Stimulated activated CD4-positive, alpha-beta T cell treated with anti-CD3 and anti-CD28 coated beads, Interleukin-4, amount 100 ng/mL, for 4 hours (primary cell): ENCODE measurements around the gene LGALS12.
A peak's percentile ranks its signal among the peaks of the same experiment; 100 is the strongest.
"Not testable (repeated sequence)": the region's sequence is repeated elsewhere in the genome, so short reads cannot be mapped to it uniquely, and the experiment has no call there.

Experiments
- DNase-seq, 2 experiments: peaks; one replicate each; pipeline ENCODE4 v3.0.0-alpha.2; 2020

The LGALS12 gene

DNA sequence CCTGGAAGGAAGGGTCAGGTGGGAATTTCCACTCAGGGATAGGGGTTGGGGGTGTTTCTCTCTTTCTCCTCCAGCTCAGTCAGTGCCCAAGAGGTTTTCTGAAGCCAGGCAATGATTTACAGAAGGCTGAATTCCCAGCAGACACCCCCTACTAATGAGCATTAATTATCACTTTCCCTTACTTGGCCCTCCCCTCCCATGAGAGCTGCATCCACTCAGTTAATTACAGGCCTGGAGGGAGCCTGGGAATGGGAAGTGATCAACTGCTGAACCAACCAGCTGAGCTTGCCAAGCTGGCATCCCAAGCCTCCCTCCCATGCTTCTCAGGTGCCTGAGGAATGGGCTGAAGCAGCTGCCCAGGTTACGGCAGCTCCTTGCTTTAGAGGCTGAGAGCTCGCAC is 992 bp downstream of the LGALS12 start:
- DNase-seq = no peak

DNA sequence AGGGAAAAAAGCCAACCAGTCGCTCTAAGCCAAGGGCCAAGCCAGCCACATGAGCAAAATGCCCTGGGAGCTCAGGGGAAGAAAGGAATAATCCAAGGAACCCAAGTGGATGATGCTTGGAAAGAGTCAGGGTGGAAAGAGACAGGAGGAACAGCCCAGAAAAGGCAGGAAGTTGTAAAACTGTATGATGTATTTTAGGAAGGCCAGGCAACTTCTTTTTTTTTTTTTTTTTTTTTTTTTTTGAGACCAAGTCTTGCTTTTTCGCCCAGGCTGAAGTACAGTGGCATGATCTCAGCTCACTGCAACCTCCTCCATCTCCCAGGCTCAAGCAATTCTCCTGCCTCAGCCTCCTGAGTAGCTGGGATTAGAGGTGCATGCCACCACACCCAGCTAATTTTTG is 1.6 kb downstream of the LGALS12 start:
- DNase-seq = no peak

DNA sequence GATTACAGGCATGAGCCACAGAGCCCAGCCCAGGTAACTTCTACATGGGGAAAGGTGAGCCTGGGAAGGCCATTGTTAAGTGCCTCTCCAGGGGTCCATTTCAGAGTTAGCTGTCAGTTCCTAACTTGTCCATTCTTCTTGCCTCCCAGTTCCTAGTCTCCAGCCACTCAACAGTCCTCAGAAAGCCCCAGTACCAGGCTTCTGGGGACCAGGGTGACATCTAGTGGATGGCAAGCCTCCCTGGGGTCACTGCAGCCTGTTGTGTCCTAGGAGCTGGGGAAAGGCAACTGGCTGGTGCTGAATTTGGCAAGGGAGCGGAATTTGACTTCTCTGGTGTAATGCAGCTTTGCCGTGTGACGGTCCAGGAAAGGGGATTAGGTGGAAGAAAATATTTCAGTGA is 2.1 kb downstream of the LGALS12 start:
- no peak for DNase-seq

DNA sequence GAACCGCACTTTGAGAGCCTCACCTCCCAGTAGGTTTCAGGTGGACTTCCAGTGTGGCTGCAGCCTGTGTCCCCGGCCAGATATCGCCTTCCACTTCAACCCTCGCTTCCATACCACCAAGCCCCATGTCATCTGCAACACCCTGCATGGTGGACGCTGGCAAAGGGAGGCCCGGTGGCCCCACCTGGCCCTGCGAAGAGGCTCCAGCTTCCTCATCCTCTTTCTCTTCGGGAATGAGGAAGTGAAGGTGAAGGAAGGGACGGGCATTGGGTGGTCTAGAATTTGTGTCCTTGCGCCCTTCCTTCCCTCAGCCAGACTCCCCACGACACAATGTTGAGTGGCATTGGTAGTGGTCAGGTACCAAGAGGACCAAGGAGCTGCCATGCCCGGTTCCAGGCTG is 2.9 kb downstream of the LGALS12 start:
- no peak for DNase-seq

DNA sequence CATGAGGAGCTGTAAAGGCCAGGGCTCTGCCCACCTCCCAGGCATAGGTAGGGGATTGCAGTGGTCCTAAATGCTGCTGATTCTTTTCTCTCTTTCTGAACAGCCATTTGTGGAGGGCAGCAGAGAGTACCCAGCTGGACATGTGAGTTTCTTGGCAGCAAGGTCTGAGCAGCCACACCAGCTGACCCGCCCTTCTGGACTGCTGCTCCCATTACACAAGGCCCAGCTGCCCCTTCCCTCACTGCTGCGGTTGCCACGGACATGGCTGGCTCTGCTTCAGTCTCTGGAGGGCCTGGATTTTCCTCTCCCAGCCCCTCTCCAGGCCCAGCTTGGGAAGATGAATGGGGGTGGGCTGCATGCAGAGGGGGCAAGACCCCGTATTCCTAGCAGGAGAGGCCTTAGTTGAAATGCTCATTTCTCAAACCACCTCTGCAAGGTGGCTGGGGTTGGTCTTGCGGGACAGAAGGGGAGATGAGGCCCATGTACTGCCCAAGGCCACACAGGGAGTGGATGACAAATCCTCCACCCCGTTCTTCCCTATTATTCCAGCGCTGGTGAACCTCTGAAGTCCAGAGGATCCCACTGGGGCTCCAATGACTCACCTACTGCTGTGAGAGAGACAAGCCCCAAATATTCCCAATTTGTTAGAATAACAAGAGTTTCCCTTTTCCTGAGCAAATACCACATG is 4.6 kb downstream of the LGALS12 start:
- DNase-seq = no peak

DNA sequence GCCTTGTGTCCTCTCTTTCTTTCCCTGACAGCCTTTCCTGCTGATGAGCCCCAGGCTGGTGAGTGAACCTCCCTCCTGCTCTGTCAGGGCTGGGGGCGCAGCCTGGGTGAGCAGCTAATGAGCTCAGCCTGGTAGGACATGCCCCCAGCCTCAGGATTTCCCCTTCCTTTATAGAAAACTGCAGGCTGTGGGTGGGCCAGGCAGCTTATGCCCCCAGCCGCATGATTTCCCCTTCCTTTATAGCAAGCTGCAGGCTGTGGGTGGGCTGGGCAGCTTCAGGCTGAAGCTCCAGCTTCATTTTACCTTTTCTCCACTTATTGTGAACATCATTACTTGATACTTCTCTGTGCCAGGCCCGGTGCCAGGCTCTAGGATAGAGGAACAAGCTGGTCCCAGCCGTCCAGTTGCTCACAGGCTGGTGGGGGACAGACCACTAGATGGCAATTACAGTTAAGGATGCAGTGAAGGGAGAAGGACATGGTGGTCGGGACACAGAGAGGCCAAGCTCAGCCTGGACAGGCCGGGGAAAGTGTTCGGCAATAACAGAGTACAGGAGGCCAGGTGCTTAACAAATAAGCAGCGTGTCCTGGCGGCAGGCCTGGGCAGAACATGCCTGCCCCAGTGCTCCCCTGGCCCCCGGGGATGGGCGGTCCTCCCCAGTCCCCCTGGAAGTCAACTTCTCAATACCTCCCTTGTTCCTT is 5.3 kb downstream of the LGALS12 start:
- DNase-seq = no peak

DNA sequence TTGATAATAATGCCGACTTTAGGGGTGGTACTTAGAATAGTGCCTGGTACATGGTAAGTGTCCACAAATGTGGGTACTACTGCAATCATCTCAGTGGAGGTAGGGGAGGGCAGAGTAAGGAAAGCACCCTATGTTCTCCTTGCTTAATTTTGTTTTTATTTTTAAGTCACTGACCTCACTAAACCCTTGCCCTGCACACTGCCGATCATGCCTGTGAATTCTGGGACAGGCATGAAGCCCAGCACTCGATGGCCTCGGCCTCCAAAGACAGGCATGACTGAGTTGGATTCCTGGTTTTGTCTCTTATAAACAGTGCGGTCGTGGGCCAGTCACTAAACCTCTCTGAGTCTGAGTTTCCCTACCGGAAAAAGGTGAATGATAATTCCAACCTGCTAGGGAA is 6.9 kb downstream of the LGALS12 start:
- DNase-seq = no peak

DNA sequence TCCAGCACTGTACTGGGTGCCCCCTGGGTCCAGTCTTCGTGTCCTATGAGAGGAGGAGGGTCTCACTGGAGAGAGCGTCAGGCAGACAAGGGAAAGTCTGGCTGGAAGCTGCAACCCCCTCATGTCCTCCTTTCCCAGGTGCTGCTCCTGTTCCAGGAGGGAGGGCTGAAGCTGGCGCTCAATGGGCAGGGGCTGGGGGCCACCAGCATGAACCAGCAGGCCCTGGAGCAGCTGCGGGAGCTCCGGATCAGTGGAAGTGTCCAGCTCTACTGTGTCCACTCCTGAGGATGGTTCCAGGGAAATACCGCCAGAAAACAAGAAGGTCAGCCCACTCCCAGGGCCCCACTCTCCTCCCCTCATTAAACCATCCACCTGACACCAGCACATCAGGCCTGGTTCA is 10.2 kb downstream of the LGALS12 start:
- no peak for DNase-seq

DNA sequence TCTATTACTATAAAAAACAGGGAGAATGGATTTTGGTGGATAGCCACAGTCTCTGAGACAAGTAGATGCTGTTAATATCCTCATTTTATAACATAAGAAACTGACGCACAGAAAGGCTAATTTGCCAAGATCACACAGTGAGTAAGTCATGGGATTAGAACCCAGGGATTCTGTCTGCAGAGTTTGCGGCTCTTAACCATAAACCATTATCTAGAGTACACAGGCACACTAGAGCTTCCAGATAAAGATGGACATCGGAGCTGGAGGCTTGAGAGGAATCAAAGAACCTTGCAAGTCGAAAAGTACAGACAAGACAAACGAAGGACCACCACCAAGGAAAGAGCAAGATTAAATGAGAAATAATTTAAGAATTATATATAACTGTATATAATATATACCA is 11.3 kb downstream of the LGALS12 start:
- DNase-seq = no peak

DNA sequence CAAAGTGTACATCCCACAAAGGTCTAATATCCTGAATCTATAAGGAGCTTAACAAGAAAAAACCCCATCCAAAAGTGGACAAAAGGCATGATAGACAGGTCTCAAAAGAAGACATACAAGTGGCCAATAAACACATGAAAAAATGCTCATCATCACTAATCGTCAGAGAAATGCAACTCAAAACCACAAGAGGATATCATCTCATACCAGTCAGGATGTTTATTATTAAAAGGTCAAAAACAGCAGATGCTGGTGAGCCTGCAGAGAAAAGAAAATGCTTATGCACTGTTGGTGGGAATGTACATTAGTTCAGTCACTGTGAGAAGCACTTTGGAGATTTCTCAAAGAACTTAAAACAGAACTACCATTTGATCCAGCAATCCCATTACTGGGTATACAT is 12.7 kb downstream of the LGALS12 start:
- no peak for DNase-seq

DNA sequence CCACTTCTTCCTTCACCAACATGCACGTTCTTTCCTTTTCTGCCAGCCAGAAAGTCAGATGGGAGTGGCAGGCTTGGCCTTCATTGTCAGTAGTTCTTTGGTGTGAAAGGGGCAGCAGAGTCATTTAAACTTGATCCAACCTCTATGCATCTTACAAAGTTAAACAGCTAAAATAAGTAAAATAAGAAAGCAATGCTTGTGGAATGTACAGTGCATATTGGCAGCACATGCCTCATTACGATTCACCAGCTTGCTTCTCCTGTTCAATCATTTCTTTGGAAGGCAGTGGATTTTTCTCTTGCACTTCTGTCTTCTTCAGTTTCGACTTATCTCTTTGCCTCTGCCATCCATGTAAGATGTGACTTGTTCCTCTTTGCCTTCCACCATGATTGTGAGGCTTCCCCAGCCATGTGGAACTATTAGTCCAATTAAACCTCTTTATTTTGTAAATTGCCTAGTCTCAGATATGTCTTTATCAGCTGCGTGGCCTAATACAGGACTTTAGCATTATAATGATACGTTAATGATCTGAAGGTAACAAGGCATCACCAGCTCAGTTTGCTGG is 14.8 kb downstream of the LGALS12 start:
- no peak for DNase-seq

DNA sequence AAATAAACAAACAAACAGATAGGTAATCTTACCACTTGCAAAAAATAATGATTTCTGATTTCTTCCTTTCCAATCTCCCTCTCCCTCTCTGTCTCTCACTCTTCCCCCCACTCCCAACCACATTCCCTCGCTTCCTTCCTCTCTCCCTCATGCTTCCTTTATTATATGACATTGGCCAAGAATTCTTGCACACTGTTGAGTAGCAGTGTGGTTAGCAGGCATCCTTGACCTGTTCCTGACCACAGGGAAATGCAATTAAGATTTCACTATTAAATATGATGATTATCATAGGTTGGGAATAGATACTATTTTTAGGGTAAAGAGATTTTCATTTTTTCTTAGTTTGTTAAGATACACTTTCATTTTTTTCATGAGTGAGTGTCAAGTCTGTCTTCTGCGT is 16.0 kb downstream of the LGALS12 start:
- DNase-seq = no peak

DNA sequence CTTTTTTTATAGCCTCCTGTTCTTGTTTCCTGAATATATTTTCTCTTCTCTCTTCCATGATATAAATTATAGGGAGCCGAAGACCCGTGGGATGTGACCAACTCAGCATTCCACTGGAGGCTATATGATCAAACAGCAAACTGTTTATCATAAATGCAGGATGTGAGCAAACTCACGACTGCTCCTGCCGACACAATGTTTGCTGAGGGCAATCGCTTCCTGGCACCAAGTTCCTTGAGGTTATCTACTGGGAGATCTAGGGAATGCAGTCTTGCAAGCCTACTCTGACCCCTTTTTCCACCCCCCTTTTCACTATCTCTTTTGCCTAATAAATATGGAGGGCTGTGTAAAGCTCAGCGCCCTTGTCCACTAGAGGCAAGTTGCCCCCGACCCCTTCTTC is 17.3 kb downstream of the LGALS12 start:
- DNase-seq = no peak

DNA sequence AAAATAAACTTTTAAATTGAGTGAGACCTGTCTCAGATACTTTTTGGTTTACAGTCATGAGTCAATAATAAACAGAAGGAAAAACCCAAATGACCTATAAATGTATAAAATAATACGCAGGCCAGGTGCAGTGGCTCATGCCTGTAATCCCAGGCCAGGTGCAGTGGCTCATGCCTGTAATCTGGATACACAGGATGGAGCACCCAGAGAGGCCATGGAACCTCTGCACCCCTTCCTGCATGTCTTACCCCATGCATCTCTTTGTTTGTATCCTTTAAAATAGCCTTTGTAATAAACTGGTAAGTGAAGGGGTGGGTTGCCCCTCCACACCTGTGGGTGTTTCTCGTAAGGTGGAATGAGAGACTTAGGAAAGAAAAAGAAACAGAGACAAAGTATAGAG is 21.8 kb downstream of the LGALS12 start:
- no peak for DNase-seq

DNA sequence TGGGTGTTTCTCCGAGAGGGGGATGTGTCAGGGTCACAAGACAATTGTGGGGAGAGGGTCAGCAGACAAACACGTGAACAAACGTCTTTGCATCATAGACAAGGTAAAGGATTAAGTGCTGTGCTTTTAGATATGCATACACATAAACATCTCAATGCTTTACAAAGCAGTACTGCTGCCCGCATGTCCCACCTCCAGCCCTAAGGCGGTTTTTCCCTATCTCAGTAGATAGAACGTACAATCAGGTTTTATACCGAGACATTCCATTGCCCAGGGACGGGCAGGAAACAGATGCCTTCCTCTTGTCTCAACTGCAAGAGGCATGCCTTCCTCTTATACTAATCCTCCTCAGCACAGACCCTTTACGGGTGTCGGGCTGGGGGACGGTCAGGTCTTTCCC is 22.3 kb downstream of the LGALS12 start:
- DNase-seq = not testable (repeated sequence)

DNA sequence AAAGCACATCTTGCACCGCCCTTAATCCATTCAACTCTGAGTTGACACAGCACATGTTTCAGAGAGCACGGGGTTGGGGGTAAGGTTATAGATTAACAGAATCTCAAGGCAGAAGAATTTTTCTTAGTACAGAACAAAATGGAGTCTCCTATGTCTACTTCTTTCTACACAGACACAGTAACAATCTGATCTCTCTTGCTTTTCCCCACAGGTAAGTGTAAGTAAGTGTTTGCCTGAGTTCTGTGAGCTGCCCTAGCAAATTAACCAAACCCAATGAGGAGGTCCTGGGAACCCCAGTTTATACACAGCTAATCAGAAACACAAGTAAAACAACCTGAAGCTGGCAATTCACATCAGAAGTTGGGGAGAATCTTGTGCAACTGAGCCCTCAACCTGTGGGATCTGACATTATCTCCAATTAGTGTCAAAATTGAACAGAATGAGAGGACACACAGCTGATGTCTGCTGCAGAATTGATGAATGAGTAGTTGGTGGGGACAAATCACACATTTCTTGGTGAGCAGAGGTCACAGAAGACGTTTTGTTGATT is 22.9 kb downstream of the LGALS12 start:
- not testable (repeated sequence) for DNase-seq

DNA sequence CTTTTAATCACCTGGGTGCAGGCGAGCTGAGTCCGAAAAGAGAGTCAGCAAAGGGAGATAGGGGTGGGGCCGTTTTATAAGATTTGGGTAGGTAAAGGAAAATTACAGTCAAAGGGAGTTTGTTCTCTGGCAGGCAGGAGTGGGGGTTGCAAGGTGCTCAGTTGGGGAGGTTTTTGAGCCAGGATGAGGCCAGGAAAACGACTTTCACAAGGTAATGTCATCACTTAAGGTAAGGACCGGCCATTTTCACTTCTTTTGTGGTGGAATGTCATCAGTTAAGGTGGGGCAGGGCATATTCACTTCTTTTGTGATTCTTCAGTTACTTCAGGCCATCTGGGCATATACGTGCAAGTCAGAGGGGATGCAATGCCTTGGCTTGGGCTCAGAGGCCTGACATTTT is 23.5 kb downstream of the LGALS12 start:
- not testable (repeated sequence) for DNase-seq

DNA sequence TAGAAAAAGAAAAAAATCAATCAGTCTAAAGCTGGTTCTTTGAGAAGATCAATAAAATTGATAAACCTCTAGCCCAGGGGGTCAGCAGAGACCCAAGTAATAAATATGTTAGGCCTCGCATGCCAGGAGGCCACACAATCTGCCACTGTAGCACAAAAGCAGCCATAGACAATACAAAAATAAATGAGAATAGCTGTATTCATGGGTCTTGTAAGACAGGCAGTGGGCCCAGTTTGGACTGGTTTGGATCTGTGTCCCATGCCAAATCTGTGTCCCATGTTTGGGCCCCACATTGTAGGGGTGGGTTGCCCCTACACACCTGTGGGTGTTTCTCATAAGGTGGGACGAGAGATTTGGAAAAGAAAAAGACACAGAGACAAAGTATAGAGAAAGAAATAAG is 24.1 kb downstream of the LGALS12 start:
- no peak for DNase-seq

DNA sequence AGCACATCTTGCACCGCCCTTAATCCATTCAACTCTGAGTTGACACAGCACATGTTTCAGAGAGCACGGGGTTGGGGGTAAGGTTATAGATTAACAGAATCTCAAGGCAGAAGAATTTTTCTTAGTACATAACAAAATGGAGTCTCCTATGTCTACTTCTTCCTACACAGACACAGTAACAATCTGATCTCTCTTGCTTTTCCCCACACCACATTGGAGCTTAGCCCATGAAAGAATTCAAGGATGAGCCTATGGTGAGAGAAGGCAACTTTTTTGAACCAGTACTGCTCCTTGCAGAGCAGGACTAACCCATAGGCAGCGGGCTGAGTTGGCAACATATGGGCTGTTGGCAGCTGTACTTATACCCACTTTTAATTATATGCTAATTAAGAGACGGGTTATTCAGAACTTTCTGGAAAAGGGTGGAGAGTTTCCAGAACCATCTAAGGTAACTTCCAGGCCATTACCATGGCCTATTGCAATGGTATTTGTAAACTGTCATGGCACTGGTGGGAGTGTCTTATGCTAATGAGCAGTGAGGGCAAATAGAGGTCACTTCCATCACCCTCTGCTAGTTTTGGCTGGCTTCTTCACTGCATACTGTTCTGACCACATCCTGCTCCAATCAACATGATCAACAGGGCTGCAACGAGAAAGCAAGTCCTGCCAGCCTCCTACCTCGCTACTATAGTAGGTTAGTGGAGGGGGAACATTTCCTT is 25.3 kb downstream of the LGALS12 start:
- peak in 1 of 2 experiments; percentile 39 for DNase-seq

DNA sequence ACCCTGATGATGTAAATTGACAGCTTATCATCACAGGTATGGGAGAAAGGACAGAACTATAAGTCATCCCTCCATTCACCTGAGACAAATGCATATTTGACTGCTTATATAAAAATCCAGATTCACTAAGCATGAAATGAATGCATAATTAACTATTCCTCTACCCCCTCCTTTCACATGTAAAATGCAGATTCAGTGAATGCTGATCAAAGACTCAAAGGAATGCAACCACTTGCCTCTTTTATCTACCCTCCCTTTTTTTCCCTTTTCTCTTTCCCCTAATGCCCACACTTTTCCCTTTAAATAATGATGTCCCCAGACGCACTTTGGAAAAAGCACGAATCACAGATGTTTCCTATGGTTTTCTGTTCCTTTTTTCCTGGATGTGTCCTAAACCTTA is 26.2 kb downstream of the LGALS12 start:
- DNase-seq = no peak

DNA sequence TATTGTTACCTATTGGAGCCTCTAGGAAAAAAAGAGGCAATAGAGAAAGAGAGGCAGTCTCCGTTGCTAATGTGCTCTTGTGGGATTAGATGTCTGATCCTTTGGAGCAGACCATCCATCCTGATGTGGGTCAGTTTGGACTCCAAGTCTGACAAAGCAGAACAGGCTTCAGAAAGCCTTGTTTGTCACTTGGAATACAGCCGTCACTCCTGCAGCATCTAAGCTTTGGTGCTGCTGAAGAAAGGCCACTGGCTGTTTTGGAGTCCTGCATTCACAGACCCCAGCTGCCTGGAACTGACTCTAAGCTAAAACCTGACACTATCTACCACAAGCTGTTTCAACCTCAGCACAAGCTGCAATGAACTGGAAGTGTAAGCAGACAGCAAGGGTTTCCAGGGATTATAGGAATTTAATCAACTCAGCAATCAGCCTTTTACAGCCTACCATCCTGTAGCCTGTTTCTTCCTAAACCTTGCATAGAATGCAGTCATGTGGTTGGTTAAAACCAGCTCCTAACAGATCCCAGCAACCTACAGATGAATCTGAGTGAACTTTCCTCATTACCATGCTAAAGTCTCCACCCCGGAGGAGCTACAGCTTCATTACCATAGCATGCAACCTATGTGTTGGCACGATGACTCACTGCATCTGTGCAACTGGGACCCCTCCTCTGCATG is 27.1 kb downstream of the LGALS12 start:
- DNase-seq = no peak

DNA sequence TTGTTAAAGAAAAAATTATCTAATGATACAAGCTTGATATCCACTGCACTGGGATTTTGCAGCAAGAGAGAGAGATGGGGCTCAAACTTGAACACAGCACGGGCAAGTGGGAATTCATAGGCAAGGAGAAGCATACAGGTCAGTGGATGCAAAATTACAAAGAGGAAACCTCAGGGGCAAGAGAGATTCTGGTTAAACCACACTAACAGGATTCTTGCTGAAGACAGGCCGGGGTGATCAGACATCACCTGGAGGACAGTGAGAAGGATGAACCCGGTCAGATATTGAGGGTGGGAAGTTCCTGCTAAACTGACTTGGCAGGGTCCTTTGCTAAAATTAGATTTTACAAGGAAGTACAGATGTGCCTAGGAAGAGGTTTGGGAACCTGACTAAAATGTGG is 28.2 kb downstream of the LGALS12 start:
- no peak for DNase-seq

DNA sequence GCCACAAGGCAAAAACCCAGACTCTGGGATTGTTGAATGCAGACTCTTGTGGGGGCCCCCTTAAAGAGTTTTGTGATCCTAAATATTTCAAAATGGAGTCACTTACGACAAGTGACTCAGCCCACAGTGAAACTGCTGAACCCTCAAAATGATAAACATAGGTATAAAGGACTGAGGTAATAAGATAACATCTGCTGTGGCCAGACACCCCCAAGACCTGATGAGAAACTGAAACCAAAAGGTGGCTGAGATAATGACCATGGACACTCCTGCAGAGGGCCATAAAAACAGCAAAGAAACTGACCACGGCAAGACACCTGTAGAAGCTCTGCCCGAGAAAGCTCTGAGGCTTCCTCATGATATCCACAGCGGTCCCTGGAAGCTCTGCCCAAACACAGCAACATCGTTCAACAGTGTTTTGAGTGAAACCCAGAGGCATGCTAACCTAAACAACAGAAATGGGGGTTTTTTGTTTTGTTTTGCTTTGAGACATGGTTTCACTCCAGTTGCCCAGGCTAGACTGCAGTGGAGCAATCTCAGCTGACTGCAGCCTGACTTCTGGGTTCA is 29.1 kb downstream of the LGALS12 start:
- no peak for DNase-seq
